ENCODE measurements around the gene PCDH9.

PCDH9 gene

GRCh38 chr13:66847541-66847940 lies 382.6 kb downstream of the PCDH9 start:
- Histone ChIP-seq H2AK5ac (ENCODE audit: low read depth, low read length) (no peak overlapping the region), H3K9me3 (replicated peaks in 1 of 2; ENCODE audit: control insufficient read depth in 2 of 2, insufficient read depth in 1 of 2, low read depth in 1 of 2, low read length in 2 of 2) (peaks cover 2 to 4% of the 10 kb centered on the region in 2 donors), H4K91ac (ENCODE audit: low read depth, low read length, poor library complexity) (no peak overlapping the region), H3K27me3 (ENCODE audit: control insufficient read depth in 3 of 3, insufficient read depth in 3 of 3, low read depth in 1 of 3, low read length in 3 of 3) (no peaks in the 10 kb centered on the region), H3K18ac (ENCODE audit: low read length) (no peak overlapping the region), H3K4me1 (ENCODE audit: control insufficient read depth in 2 of 2, insufficient read depth in 1 of 2, low read depth in 1 of 2, low read length in 2 of 2) (peaks cover 0 to 8% of the 10 kb centered on the region in 2 donors), H3K79me1 (ENCODE audit: low read depth, low read length) (no peaks in the 10 kb centered on the region), H2BK12ac (ENCODE audit: low read length) (no peak overlapping the region), H4K8ac (ENCODE audit: low read depth, low read length) (no peak overlapping the region), H3K27ac (replicated peaks; ENCODE audit: low read length) (no peak overlapping the region), H3K4ac (ENCODE audit: low read length) (no peak overlapping the region), H2BK5ac (ENCODE audit: low read length) (no peak overlapping the region), H2BK120ac (ENCODE audit: low read depth, low read length) (no peak overlapping the region), H2AFZ (ENCODE audit: low read length) (no peak overlapping the region), H2BK15ac (ENCODE audit: low read length) (no peak overlapping the region), H3K4me3 (ENCODE audit: low read length in 2 of 2) (no peak overlapping the region), H3K14ac (ENCODE audit: low read length) (no peak overlapping the region), H3K36me3 (replicated peaks in 1 of 2; ENCODE audit: control insufficient read depth in 2 of 2, insufficient read depth in 2 of 2, low read length in 2 of 2) (no peaks in the 10 kb centered on the region), H3K4me2 (ENCODE audit: insufficient read depth, low read length, poor library complexity, severe bottlenecking) (no peak overlapping the region), H3K9ac (ENCODE audit: low read depth, low read length, poor library complexity) (no peak overlapping the region), H3K23ac (ENCODE audit: low read depth, low read length, poor library complexity) (no peak overlapping the region)
- no CpG with 5 or more reads among the region's 6 CpGs for WGBS, 2 donors (ENCODE audit: extremely low coverage in 2 of 2, insufficient read length in 2 of 2, insufficient replicate concordance in 1 of 2)
- DNase-seq (ENCODE audit: low spot score), result no peak

- DNase-seq (ENCODE audit: low spot score), result no peak
- no peak overlapping the region for H2AFZ ChIP-seq (ENCODE audit: low read length)
- WGBS, 2 donors (ENCODE audit: extremely low coverage in 2 of 2, insufficient read length in 2 of 2, insufficient replicate concordance in 1 of 2), result no CpG with 5 or more reads among the region's 10 CpGs
Observed at GRCh38 chr13:66845393-66845792, 384.7 kb downstream of the PCDH9 start.

GRCh38 chr13:66844933-66845332 lies 385.2 kb downstream of the PCDH9 start:
- Histone ChIP-seq H3K18ac (ENCODE audit: low read length) (peak overlapping the region; percentile 0), H3K23ac (ENCODE audit: low read depth, low read length, poor library complexity) (no peak overlapping the region), H3K4me3 (ENCODE audit: low read length in 2 of 2) (no peak overlapping the region), H2AFZ (ENCODE audit: low read length) (no peak overlapping the region), H3K27ac (replicated peaks; ENCODE audit: low read length) (no peak overlapping the region), H2BK12ac (ENCODE audit: low read length) (no peak overlapping the region), H3K4me1 (ENCODE audit: control insufficient read depth in 2 of 2, insufficient read depth in 1 of 2, low read depth in 1 of 2, low read length in 2 of 2) (peaks cover 0 to 17% of the 10 kb centered on the region in 2 donors), H4K8ac (ENCODE audit: low read depth, low read length) (no peak overlapping the region), H3K9ac (ENCODE audit: low read depth, low read length, poor library complexity) (no peak overlapping the region), H3K14ac (ENCODE audit: low read length) (no peak overlapping the region), H3K79me1 (ENCODE audit: low read depth, low read length) (no peaks in the 10 kb centered on the region), H3K27me3 (ENCODE audit: control insufficient read depth in 3 of 3, insufficient read depth in 3 of 3, low read depth in 1 of 3, low read length in 3 of 3) (no peaks in the 10 kb centered on the region), H4K91ac (ENCODE audit: low read depth, low read length, poor library complexity) (no peak overlapping the region), H3K4ac (ENCODE audit: low read length) (no peak overlapping the region), H2BK15ac (ENCODE audit: low read length) (no peak overlapping the region), H2AK5ac (ENCODE audit: low read depth, low read length) (peak overlapping the region; percentile 1), H2BK120ac (ENCODE audit: low read depth, low read length) (no peak overlapping the region), H2BK5ac (ENCODE audit: low read length) (no peak overlapping the region), H3K4me2 (ENCODE audit: insufficient read depth, low read length, poor library complexity, severe bottlenecking) (no peak overlapping the region), H3K36me3 (replicated peaks in 1 of 2; ENCODE audit: control insufficient read depth in 2 of 2, insufficient read depth in 2 of 2, low read length in 2 of 2) (no peaks in the 10 kb centered on the region), H3K9me3 (replicated peaks in 1 of 2; ENCODE audit: control insufficient read depth in 2 of 2, insufficient read depth in 1 of 2, low read depth in 1 of 2, low read length in 2 of 2) (peaks cover 0 to 2% of the 10 kb centered on the region in 2 donors)
- no CpG with 5 or more reads among the region's 7 CpGs for WGBS, 2 donors (ENCODE audit: extremely low coverage in 2 of 2, insufficient read length in 2 of 2, insufficient replicate concordance in 1 of 2)
- no peak for DNase-seq (ENCODE audit: low spot score)

More at GRCh38 chr13:66845393-66845792, 384.7 kb downstream of the PCDH9 start:
- H3K4me2 ChIP-seq (ENCODE audit: insufficient read depth, low read length, poor library complexity, severe bottlenecking), result no peak overlapping the region
- H3K27me3 ChIP-seq (ENCODE audit: control insufficient read depth in 3 of 3, insufficient read depth in 3 of 3, low read depth in 1 of 3, low read length in 3 of 3), result no peaks in the 10 kb centered on the region
- H3K4ac ChIP-seq (ENCODE audit: low read length), result no peak overlapping the region
- no peak overlapping the region for H3K9ac ChIP-seq (ENCODE audit: low read depth, low read length, poor library complexity)
- H3K9me3 ChIP-seq (replicated peaks in 1 of 2; ENCODE audit: control insufficient read depth in 2 of 2, insufficient read depth in 1 of 2, low read depth in 1 of 2, low read length in 2 of 2), result peaks cover 0 to 2% of the 10 kb centered on the region in 2 donors
- peak overlapping the region; percentile 1 for H2AK5ac ChIP-seq (ENCODE audit: low read depth, low read length)
- H3K79me1 ChIP-seq (ENCODE audit: low read depth, low read length), result no peaks in the 10 kb centered on the region
- H3K4me1 ChIP-seq (ENCODE audit: control insufficient read depth in 2 of 2, insufficient read depth in 1 of 2, low read depth in 1 of 2, low read length in 2 of 2), result peaks cover 0 to 17% of the 10 kb centered on the region in 2 donors
- no peak overlapping the region for H4K8ac ChIP-seq (ENCODE audit: low read depth, low read length)
- H2BK12ac ChIP-seq (ENCODE audit: low read length), result no peak overlapping the region
- H2BK120ac ChIP-seq (ENCODE audit: low read depth, low read length), result no peak overlapping the region
- no peak overlapping the region for H4K91ac ChIP-seq (ENCODE audit: low read depth, low read length, poor library complexity)
- no peak overlapping the region for H2BK15ac ChIP-seq (ENCODE audit: low read length)
- no peak overlapping the region for H3K14ac ChIP-seq (ENCODE audit: low read length)
- H3K23ac ChIP-seq (ENCODE audit: low read depth, low read length, poor library complexity), result no peak overlapping the region
- H3K36me3 ChIP-seq (replicated peaks in 1 of 2; ENCODE audit: control insufficient read depth in 2 of 2, insufficient read depth in 2 of 2, low read length in 2 of 2), result no peaks in the 10 kb centered on the region
- H3K4me3 ChIP-seq (ENCODE audit: low read length in 2 of 2), result peak overlapping the region in 1 of 2 donors; percentile 52
- H2BK5ac ChIP-seq (ENCODE audit: low read length), result no peak overlapping the region
- H3K18ac ChIP-seq (ENCODE audit: low read length), result peak overlapping the region; percentile 0
- H3K27ac ChIP-seq (replicated peaks; ENCODE audit: low read length), result no peak overlapping the region

GRCh38 chr13:66842766-66843165 lies 387.4 kb downstream of the PCDH9 start:
- Histone ChIP-seq H2BK12ac (ENCODE audit: low read length) (no peak overlapping the region), H3K23ac (ENCODE audit: low read depth, low read length, poor library complexity) (no peak overlapping the region), H2BK15ac (ENCODE audit: low read length) (no peak overlapping the region), H4K8ac (ENCODE audit: low read depth, low read length) (no peak overlapping the region), H3K9ac (ENCODE audit: low read depth, low read length, poor library complexity) (no peak overlapping the region), H3K4me3 (ENCODE audit: low read length in 2 of 2) (no peak overlapping the region), H2BK120ac (ENCODE audit: low read depth, low read length) (no peak overlapping the region), H2AK5ac (ENCODE audit: low read depth, low read length) (no peak overlapping the region), H3K14ac (ENCODE audit: low read length) (no peak overlapping the region), H3K36me3 (replicated peaks in 1 of 2; ENCODE audit: control insufficient read depth in 2 of 2, insufficient read depth in 2 of 2, low read length in 2 of 2) (no peaks in the 10 kb centered on the region), H3K27ac (replicated peaks; ENCODE audit: low read length) (no peak overlapping the region), H3K27me3 (ENCODE audit: control insufficient read depth in 3 of 3, insufficient read depth in 3 of 3, low read depth in 1 of 3, low read length in 3 of 3) (no peaks in the 10 kb centered on the region), H3K18ac (ENCODE audit: low read length) (no peak overlapping the region), H3K4ac (ENCODE audit: low read length) (no peak overlapping the region), H3K4me2 (ENCODE audit: insufficient read depth, low read length, poor library complexity, severe bottlenecking) (no peak overlapping the region), H2AFZ (ENCODE audit: low read length) (no peak overlapping the region), H4K91ac (ENCODE audit: low read depth, low read length, poor library complexity) (no peak overlapping the region), H3K9me3 (replicated peaks in 1 of 2; ENCODE audit: control insufficient read depth in 2 of 2, insufficient read depth in 1 of 2, low read depth in 1 of 2, low read length in 2 of 2) (no peaks in the 10 kb centered on the region), H3K79me1 (ENCODE audit: low read depth, low read length) (no peaks in the 10 kb centered on the region), H3K4me1 (ENCODE audit: control insufficient read depth in 2 of 2, insufficient read depth in 1 of 2, low read depth in 1 of 2, low read length in 2 of 2) (peaks cover 0 to 17% of the 10 kb centered on the region in 2 donors), H2BK5ac (ENCODE audit: low read length) (no peak overlapping the region)
- WGBS, 2 donors (ENCODE audit: extremely low coverage in 2 of 2, insufficient read length in 2 of 2, insufficient replicate concordance in 1 of 2), result no CpG with 5 or more reads among the region's 2 CpGs
- DNase-seq (ENCODE audit: low spot score), result no peak

Data from neuronal stem cell (in vitro differentiated cells).